GM19438 (cell line): ENCODE data around the gene IL17C.

ENCODE experiments used
- ATAC-seq: cut with Tn5 transposase; IDR thresholded peaks from one replicate; pipeline ENCODE4 v1.9.1; 2021; ENCODE audit warnings: low read depth; ENCODE audit not compliant: unreplicated experiment

The IL17C gene

GRCh38 chr16:88642881-88643643 lies 4.7 kb downstream of the IL17C start:
- no peak for ATAC-seq

GRCh38 chr16:88643644-88643932 lies 5.2 kb downstream of the IL17C start:
- no peak for ATAC-seq

GRCh38 chr16:88645455-88645854 lies 7.1 kb downstream of the IL17C start:
- no peak for ATAC-seq

GRCh38 chr16:88645941-88646340 lies 7.6 kb downstream of the IL17C start:
- ATAC-seq, result no peak

- no peak for ATAC-seq
Observed at GRCh38 chr16:88646345-88647034, 8.1 kb downstream of the IL17C start.

GRCh38 chr16:88647178-88648070 lies 9.1 kb downstream of the IL17C start:
- no peak for ATAC-seq

- no peak for ATAC-seq
Observed at GRCh38 chr16:88649195-88649923, 11.0 kb downstream of the IL17C start.

- ATAC-seq, result peak; percentile 15
Observed at GRCh38 chr16:88649924-88650748, 11.8 kb downstream of the IL17C start.

GRCh38 chr16:88650749-88651275 lies 12.4 kb downstream of the IL17C start, which contains the start of gene CYBA:
CYBA (minus strand) TSS chr16:88651053; CDS start chr16:88651013, 40 bp downstream.
- peak; percentile 74 for ATAC-seq

- peak; percentile 63 for ATAC-seq
Observed at GRCh38 chr16:88651276-88651988, 13.1 kb downstream of the IL17C start.

GRCh38 chr16:88651989-88652761 lies 13.8 kb downstream of the IL17C start:
- no peak for ATAC-seq

- ATAC-seq, result no peak
Observed at GRCh38 chr16:88652762-88653063, 14.3 kb downstream of the IL17C start.

GRCh38 chr16:88653101-88653500 lies 14.7 kb downstream of the IL17C start:
- no peak for ATAC-seq

- no peak for ATAC-seq
Observed at GRCh38 chr16:88653596-88654362, 15.4 kb downstream of the IL17C start.

- ATAC-seq, result no peak
Observed at GRCh38 chr16:88654363-88655052, 16.1 kb downstream of the IL17C start.

GRCh38 chr16:88655053-88655732 lies 16.8 kb downstream of the IL17C start:
- no peak for ATAC-seq
